ENCODE data around the gene MPO. TPM values are rescaled to one million over a fixed set of nuclear protein-coding genes. Genes with fewer than 3 reads are reported as not detected.

Gene MPO
- total and polyA plus RNA-seq, 9 of the 15 experiments (the other 6 are each of a cell fraction or from before 2014, with no cell fraction given): 0.04 to 0.47 (median 0.39) TPM; not detected in 6

DNA sequence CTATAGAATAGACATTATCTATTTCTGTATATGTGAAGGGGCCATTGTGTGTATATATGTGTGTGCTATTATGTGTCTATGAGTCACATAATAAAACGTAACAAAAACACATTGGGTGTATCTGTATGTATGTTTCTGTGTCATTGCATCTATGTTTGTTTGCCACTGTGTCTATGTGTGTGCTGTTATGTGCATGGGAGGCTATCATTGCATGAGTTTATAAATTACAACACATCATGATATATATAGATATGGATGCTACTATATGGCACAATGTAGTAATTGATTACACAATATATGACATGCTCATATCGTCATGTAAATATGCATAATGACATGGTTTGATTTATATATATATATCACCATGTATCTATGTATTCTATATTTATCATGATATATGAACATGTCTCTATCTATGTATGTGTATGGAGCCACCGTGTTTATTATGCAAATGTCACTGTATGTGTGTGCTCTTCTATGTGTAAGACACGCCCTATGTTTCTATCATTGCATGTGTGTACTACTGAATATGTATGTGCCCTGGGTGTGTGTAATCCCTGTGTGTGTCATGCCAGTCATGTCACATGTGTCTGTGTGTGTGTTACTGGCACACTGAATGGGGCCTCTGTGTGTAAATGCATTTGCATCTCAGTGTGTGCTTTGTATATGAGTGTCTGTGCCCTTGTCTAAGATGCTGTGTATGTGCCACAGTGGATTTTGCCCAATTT is 49.2 kb upstream of the MPO start (continued):
- TF ChIP-seq, protein P1, sequence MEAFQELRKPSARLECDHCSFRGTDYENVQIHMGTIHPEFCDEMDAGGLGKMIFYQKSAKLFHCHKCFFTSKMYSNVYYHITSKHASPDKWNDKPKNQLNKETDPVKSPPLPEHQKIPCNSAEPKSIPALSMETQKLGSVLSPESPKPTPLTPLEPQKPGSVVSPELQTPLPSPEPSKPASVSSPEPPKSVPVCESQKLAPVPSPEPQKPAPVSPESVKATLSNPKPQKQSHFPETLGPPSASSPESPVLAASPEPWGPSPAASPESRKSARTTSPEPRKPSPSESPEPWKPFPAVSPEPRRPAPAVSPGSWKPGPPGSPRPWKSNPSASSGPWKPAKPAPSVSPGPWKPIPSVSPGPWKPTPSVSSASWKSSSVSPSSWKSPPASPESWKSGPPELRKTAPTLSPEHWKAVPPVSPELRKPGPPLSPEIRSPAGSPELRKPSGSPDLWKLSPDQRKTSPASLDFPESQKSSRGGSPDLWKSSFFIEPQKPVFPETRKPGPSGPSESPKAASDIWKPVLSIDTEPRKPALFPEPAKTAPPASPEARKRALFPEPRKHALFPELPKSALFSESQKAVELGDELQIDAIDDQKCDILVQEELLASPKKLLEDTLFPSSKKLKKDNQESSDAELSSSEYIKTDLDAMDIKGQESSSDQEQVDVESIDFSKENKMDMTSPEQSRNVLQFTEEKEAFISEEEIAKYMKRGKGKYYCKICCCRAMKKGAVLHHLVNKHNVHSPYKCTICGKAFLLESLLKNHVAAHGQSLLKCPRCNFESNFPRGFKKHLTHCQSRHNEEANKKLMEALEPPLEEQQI (IDR thresholded peaks at IDR 0.05): no peak
- 0 out of 4 replicates have a peak, but pooled peaks of 1 of the 2 experiments have one; percentile 12 for TF ChIP-seq HDAC1 (IDR thresholded peaks at IDR 0.05)
- TF ChIP-seq HMG20B (CRISPR knock-in tag; IDR thresholded peaks at IDR 0.05): no peak
- no peak for TF ChIP-seq YBX1 (IDR thresholded peaks at IDR 0.05)
- no peak; the same call in 1 of the 2 replicates for TF ChIP-seq FOSL1 (tag; conservative IDR thresholded peaks at IDR 0.05)
- TF ChIP-seq FIP1L1 (IDR thresholded peaks at IDR 0.05; ENCODE audit: low read depth, low read length, poor library complexity, severe bottlenecking): no peak
- TF ChIP-seq PTTG1 (tag; IDR thresholded peaks at IDR 0.05; ENCODE audit: low read depth): no peak
- no peak; a peak in 1 of 4 replicates for TF ChIP-seq NRF1 (conservative IDR thresholded peaks at IDR 0.05 in 1 of 2, IDR thresholded peaks at IDR 0.05 in 1 of 2)
- TF ChIP-seq CREM (IDR thresholded peaks at IDR 0.05; ENCODE audit: low read depth): no peak
- no peak; a peak in 1 of 4 replicates for TF ChIP-seq FOXK2 (conservative IDR thresholded peaks at IDR 0.05 in 1 of 2, IDR thresholded peaks at IDR 0.05 in 1 of 2; ENCODE audit: low read depth in 2 of 2)
- TF ChIP-seq, protein P2, sequence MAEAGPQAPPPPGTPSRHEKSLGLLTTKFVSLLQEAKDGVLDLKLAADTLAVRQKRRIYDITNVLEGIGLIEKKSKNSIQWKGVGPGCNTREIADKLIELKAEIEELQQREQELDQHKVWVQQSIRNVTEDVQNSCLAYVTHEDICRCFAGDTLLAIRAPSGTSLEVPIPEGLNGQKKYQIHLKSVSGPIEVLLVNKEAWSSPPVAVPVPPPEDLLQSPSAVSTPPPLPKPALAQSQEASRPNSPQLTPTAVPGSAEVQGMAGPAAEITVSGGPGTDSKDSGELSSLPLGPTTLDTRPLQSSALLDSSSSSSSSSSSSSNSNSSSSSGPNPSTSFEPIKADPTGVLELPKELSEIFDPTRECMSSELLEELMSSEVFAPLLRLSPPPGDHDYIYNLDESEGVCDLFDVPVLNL (CRISPR knock-in tag; IDR thresholded peaks at IDR 0.05; ENCODE audit: low read depth): no peak
- peak in 1 of 3 experiments; percentile 5 for TF ChIP-seq YY1 (IDR thresholded peaks at IDR 0.05; ENCODE audit: borderline replicate concordance in 1 of 3, control insufficient read depth in 1 of 3, extremely low read depth in 1 of 3, insufficient read depth in 3 of 3, insufficient read length in 1 of 3, insufficient replicate concordance in 2 of 3, low read depth in 1 of 3, low read length in 2 of 3)
- TF ChIP-seq CSDE1 (IDR thresholded peaks at IDR 0.05): no peak; a peak in 1 of 4 replicates
- TF ChIP-seq, protein P3, sequence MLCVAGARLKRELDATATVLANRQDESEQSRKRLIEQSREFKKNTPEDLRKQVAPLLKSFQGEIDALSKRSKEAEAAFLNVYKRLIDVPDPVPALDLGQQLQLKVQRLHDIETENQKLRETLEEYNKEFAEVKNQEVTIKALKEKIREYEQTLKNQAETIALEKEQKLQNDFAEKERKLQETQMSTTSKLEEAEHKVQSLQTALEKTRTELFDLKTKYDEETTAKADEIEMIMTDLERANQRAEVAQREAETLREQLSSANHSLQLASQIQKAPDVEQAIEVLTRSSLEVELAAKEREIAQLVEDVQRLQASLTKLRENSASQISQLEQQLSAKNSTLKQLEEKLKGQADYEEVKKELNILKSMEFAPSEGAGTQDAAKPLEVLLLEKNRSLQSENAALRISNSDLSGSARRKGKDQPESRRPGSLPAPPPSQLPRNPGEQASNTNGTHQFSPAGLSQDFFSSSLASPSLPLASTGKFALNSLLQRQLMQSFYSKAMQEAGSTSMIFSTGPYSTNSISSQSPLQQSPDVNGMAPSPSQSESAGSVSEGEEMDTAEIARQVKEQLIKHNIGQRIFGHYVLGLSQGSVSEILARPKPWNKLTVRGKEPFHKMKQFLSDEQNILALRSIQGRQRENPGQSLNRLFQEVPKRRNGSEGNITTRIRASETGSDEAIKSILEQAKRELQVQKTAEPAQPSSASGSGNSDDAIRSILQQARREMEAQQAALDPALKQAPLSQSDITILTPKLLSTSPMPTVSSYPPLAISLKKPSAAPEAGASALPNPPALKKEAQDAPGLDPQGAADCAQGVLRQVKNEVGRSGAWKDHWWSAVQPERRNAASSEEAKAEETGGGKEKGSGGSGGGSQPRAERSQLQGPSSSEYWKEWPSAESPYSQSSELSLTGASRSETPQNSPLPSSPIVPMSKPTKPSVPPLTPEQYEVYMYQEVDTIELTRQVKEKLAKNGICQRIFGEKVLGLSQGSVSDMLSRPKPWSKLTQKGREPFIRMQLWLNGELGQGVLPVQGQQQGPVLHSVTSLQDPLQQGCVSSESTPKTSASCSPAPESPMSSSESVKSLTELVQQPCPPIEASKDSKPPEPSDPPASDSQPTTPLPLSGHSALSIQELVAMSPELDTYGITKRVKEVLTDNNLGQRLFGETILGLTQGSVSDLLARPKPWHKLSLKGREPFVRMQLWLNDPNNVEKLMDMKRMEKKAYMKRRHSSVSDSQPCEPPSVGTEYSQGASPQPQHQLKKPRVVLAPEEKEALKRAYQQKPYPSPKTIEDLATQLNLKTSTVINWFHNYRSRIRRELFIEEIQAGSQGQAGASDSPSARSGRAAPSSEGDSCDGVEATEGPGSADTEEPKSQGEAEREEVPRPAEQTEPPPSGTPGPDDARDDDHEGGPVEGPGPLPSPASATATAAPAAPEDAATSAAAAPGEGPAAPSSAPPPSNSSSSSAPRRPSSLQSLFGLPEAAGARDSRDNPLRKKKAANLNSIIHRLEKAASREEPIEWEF (CRISPR knock-in tag; IDR thresholded peaks at IDR 0.05): no peak
- no peak for TF ChIP-seq NFYB (IDR thresholded peaks at IDR 0.05; ENCODE audit: extremely low read depth, insufficient read length)
- peak; percentile 49 for TF ChIP-seq HDAC3 (IDR thresholded peaks at IDR 0.05; ENCODE audit: borderline replicate concordance, partially characterized antibody)
- no peak for TF ChIP-seq ZNF668 (CRISPR knock-in tag; IDR thresholded peaks at IDR 0.05)
- no peak for TF ChIP-seq PHF8 (IDR thresholded peaks at IDR 0.05; ENCODE audit: borderline replicate concordance, low read length)
